Smooth muscle cell (in vitro differentiated cells): ENCODE data around the gene DIPK1A. TPM values are rescaled to one million over a fixed set of nuclear protein-coding genes. Genes with fewer than 3 reads are reported as not detected.

ENCODE experiments used
- DNase-seq: peaks from one replicate; lab custom pipeline; 2025; ENCODE audit not compliant: unreplicated experiment; lab: John Stamatoyannopoulos, UW
- H2AFZ ChIP-seq: fragments of 200-600 bp; sonication (generic); 2 replicates; pipeline ENCODE4 v1.6.0; 2016; ENCODE audit warnings: antibody characterized with exemption, low read depth, mild to moderate bottlenecking
- H3F3A ChIP-seq: fragments of 200-600 bp; sonication (generic); 2 replicates; pipeline ENCODE4 v1.6.0; 2017; ENCODE audit warnings: antibody characterized with exemption, low read depth
- H3K27ac ChIP-seq: fragments of 200-600 bp; sonication (generic); 2 replicates; pipeline ENCODE4 v1.5.1; 2016; ENCODE audit warnings: low read depth, mild to moderate bottlenecking
- H3K27me3 ChIP-seq: fragments of 200-600 bp; sonication (generic); 2 replicates; pipeline ENCODE4 v1.6.1; 2016; ENCODE audit warnings: low read depth, mild to moderate bottlenecking
- H3K36me3 ChIP-seq: fragments of 200-600 bp; sonication (generic); 2 replicates; pipeline ENCODE4 v1.5.1; 2016; ENCODE audit warnings: low read depth
- H3K4me1 ChIP-seq: fragments of 200-600 bp; sonication (generic); 2 replicates; pipeline ENCODE4 v1.5.1; 2016; ENCODE audit warnings: low read depth
- H3K4me2 ChIP-seq: fragments of 200-600 bp; sonication (generic); 2 replicates; pipeline ENCODE4 v1.6.0; 2016; ENCODE audit warnings: mild to moderate bottlenecking
- H3K4me3 ChIP-seq: fragments of 200-600 bp; sonication (generic); 2 replicates; pipeline ENCODE4 v1.5.1; 2016; ENCODE audit warnings: mild to moderate bottlenecking
- H3K79me2 ChIP-seq: fragments of 200-600 bp; sonication (generic); 2 replicates; pipeline ENCODE4 v1.6.0; 2016; ENCODE audit warnings: low read depth, mild to moderate bottlenecking
- H3K9ac ChIP-seq: fragments of 200-600 bp; sonication (generic); 2 replicates; pipeline ENCODE4 v1.6.0; 2016; ENCODE audit warnings: low read depth
- H3K9me3 ChIP-seq: fragments of 200-600 bp; sonication (generic); replicated peaks from 2 replicates; pipeline ENCODE4 v1.5.1; 2016; ENCODE audit warnings: low read depth
- H4K20me1 ChIP-seq: fragments of 200-600 bp; sonication (generic); 2 replicates; pipeline ENCODE4 v1.6.0; 2016; ENCODE audit warnings: low read depth
- CTCF ChIP-seq: fragments of 200-600 bp; sonication (generic); IDR thresholded peaks from 2 replicates; pipeline ENCODE4 v1.5.1; 2017; ENCODE audit warnings: borderline replicate concordance, mild to moderate bottlenecking, antibody characterized with exemption; ENCODE audit not compliant: insufficient read depth, poor library complexity, severe bottlenecking
- WGBS: methylation state at CpG from one replicate; pipeline ENCODE4 v1.1.7; 2016; ENCODE audit warnings: low lambda C conversion rate; 5-methylcytosine and 5-hydroxymethylcytosine counted together
- polyA plus RNA-seq: library from polyadenylated mRNA; unstranded; fragments of >200 nt; fragmentation: Nextera tagmentation; extraction: Ambion mirVana; gene quantifications from 2 replicates; pipeline ENCODE4 v1.2.1, GENCODE V29; 2016
- total RNA-seq: library from RNA; depleted of rRNA; stranded (reverse); fragments of >200 nt; gene quantifications from 2 replicates; pipeline ENCODE4 v1.2.3, GENCODE V29; 2014

DIPK1A gene
- total and polyA plus RNA-seq, 2 experiments from 2014 or later: 7.3 to 8.3 TPM

- Histone ChIP-seq H3K36me3 (no peaks in the 10 kb centered on the region), H3F3A (no peaks in the 10 kb centered on the region), H3K4me2 (peak overlapping the region; percentile 90), H3K27me3 (no peaks in the 10 kb centered on the region), H3K4me3 (peak overlapping the region; percentile 90), H2AFZ (peak overlapping the region; percentile 98), H3K4me1 (peaks cover 6% of the 10 kb centered on the region), H3K9ac (peak overlapping the region; percentile 86), H3K79me2 (no peaks in the 10 kb centered on the region), H3K9me3 (no peaks in the 10 kb centered on the region), H4K20me1 (no peaks in the 10 kb centered on the region), H3K27ac (peak overlapping the region; percentile 62)
- 3% methylated on average over 29 of the region's 32 CpGs for WGBS
- TF ChIP-seq CTCF: no peak
- no peak for DNase-seq
Observed at GRCh38 chr1:92961896-92962752, 862 bp upstream of the DIPK1A start.

- no peaks in the 10 kb centered on the region for H3K79me2 ChIP-seq
- no peaks in the 10 kb centered on the region for H3F3A ChIP-seq
- peak overlapping the region; percentile 90 for H3K4me2 ChIP-seq
- no peaks in the 10 kb centered on the region for H3K9me3 ChIP-seq
- H3K4me3 ChIP-seq: peak overlapping the region; percentile 90
- 1% methylated on average over 44 of the region's 44 CpGs for WGBS
- DNase-seq: peak; percentile 46
- peak overlapping the region; percentile 77 for H2AFZ ChIP-seq
- H3K27me3 ChIP-seq: no peaks in the 10 kb centered on the region
- peak overlapping the region; percentile 53 for H3K27ac ChIP-seq
- TF ChIP-seq CTCF: peak; percentile 39
- no peaks in the 10 kb centered on the region for H3K36me3 ChIP-seq
- peaks cover 6% of the 10 kb centered on the region for H3K4me1 ChIP-seq
- H3K9ac ChIP-seq: peak overlapping the region; percentile 73
- no peaks in the 10 kb centered on the region for H4K20me1 ChIP-seq
Observed at GRCh38 chr1:92960395-92961130, 699 bp downstream of the DIPK1A start.

GRCh38 chr1:92958203-92958970 lies 2.9 kb downstream of the DIPK1A start:
- Histone ChIP-seq H3K79me2 (no peaks in the 10 kb centered on the region), H3K27ac (no peak overlapping the region), H3K4me2 (no peak overlapping the region), H3K9me3 (no peaks in the 10 kb centered on the region), H3K4me1 (peaks cover 6% of the 10 kb centered on the region), H2AFZ (no peak overlapping the region), H3K27me3 (no peaks in the 10 kb centered on the region), H4K20me1 (no peaks in the 10 kb centered on the region), H3K4me3 (no peak overlapping the region), H3K9ac (no peak overlapping the region), H3K36me3 (no peaks in the 10 kb centered on the region), H3F3A (no peaks in the 10 kb centered on the region)
- no peak for TF ChIP-seq CTCF
- WGBS: 97% methylated on average over 1 of the region's 1 CpG
- DNase-seq: no peak
